D341Med (cell line): ENCODE measurements around the gene GGACT.
A peak's percentile ranks its signal among the peaks of the same experiment; 100 is the strongest.
"Not testable (repeated sequence)": the region's sequence is repeated elsewhere in the genome, so short reads cannot be mapped to it uniquely, and the experiment has no call there.

Experiments
- DNase-seq: peaks from one replicate; pipeline ENCODE4 v3.0.0; 2012; ENCODE audit warnings: low spot score

Gene GGACT

DNA sequence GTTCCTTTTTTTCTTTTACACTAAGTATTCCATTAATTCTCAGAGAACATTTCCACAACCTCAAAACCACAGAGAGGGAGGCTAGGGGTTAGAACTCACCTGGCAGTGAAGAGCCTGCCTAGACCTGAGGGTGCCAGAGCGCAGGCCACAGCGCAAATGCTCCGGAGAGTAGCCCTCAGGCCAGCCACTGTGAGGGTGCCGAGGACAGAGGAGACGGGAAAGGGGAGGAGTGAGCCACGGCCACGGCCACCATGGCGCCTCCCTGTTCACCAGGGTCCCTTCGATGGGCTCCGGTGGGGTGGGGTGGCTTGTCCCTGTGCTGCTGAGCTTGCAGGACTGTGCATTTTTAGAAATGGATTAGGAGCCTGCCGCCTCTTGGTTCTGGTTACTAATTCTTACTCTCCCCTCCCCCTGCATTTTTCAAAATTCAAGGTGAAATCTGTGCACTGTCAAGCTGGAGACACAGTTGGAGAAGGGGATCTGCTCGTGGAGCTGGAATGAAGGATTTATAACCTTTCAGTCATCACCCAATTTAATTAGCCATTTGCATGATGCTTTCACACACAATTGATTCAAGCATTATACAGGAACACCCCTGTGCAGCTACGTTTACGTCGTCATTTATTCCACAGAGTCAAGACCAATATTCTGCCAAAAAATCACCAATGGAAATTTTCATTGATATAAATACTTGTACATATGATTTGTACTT lies 58.8 kb downstream of the GGACT start:
- no peak for DNase-seq

DNA sequence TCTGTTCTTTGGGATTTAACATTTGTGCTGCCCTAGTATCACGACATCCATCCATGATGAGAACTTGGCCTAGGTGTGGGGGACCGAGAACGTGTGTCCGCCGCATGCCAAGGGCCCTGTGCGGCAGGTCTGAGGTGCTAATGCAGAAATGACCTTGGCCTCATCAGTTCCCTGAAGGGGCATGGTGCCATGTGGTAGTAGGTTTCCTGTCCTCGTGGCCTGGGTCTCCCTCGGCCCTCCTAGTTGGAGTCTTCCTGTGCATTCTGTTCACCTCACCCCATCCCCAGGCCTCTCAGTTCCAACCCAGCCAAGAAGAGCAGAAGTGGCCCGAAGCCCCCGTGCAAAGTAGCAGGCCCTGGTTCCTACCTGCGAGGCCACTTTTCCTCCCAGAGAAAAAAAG lies 59.8 kb downstream of the GGACT start:
- DNase-seq: no peak

- DNase-seq: no peak
Observed at GRCh38 chr13:100528353-100528752, 60.2 kb downstream of the GGACT start.

DNA sequence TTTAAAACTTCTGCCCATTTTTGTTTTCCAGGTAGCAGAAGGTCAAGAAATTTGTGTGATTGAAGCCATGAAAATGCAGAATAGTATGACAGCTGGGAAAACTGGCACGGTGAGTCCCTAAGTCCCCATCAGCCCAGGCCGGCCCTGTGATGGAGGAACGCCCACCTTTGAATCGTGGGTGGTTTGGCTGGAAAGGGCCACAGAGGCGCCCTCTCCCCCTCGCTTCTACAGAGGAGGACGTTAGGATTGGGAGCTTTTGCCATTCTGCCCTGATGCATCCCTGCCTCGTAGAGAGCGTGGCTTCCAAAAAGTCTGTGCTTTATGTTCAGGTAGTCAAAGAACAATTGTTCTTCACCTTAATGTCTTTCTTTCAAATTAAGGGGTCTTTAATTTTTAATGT lies 60.9 kb downstream of the GGACT start:
- no peak for DNase-seq

- DNase-seq: peak; percentile 54
Observed at GRCh38 chr13:100526318-100527000, 62.1 kb downstream of the GGACT start.

GRCh38 chr13:100525453-100526317 lies 62.9 kb downstream of the GGACT start:
- DNase-seq: no peak

- not testable (repeated sequence) for DNase-seq
Observed at GRCh38 chr13:100524688-100525087, 63.9 kb downstream of the GGACT start.

DNA sequence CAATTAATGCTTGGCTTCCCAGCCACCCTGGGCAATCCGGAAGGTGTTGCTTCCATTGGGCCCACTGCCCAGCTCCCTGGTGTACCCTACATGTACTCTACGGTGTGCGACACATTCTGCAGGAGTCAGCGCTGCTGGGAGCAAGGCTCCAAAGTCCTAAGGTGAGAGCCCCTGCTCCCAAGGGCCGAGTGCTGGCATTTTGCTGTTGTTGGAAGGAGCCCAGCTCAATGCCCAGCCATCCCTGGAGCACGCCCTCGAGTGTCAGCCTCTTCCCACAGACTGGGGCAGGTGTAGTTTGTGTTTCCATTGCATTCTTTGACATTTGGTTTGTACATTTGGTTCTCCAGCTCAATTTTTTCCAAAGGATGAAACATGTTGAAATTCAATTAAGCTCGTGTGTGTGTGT lies 64.6 kb downstream of the GGACT start:
- no peak for DNase-seq

- no peak for DNase-seq
Observed at GRCh38 chr13:100523411-100523810, 65.2 kb downstream of the GGACT start.

DNA sequence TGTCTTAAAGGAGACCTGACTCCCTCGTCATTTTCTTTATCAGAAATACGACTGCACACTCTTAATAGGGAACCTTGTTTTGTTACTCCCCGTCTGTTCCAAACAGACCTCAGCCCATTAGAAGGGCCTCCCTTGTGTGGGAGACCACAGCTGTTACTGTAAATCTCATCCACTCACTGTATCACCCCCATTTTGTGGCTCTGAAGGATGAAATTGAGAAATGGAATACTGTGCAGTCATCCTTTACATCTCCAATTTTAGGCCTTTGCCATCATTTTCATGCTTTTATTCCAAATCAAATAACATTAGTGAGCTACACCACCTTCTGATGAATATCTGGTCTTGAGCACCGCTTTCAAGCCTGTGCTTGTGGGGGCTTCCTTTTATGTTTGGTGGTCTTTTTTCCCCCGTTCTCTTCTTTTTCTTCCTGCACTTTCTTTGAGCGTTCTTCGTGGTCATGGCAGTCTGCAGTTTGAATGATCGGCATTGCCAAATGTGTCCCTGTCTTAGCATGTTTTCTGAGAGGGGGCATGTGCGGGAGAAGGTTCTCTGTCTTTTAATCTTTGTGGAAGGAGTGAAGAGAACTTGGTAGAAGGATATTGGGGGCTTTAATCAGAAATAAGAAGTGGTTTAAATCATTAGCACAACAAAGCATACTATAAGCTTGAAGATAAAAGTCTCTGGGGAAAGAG lies 65.8 kb downstream of the GGACT start:
- DNase-seq: no peak

GRCh38 chr13:100521851-100522617 lies 66.6 kb downstream of the GGACT start:
- no peak for DNase-seq

GRCh38 chr13:100520936-100521850 lies 67.4 kb downstream of the GGACT start:
- no peak for DNase-seq

GRCh38 chr13:100519626-100520025 lies 69.0 kb downstream of the GGACT start:
- DNase-seq: no peak

DNA sequence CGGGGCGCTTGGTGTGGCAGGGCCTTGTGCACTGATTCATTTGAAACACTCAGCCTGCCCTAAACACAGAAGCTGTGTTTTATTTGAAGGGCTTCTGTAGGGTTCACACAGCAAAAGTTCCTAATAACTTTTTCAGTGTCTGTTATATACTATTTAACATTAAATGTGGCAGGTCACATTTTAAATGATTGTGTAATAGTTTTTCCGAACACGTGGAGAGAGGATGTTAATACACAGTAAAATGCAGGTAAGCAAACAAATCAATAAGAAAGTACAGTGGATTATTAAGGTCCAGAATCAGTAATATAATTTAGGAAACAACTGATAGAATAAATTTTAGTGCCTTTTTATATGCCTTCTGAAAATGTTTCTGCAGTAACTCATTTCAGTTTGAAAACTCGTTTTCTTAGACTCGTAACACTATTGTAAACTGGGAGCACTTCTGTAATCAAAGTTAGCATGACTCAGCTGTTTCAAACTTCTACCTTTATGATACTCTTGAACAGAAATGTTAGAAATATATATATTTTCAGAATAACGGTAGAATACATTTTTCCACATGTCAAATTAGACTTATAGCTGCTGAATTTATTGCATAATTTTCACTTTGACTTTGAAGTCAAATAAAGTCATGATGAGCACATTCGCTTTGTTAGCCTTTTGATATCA lies 70.1 kb downstream of the GGACT start:
- DNase-seq: no peak

- no peak for DNase-seq
Observed at GRCh38 chr13:100517728-100518127, 70.9 kb downstream of the GGACT start.

- DNase-seq: no peak
Observed at GRCh38 chr13:100517135-100517534, 71.5 kb downstream of the GGACT start.

- DNase-seq: no peak
Observed at GRCh38 chr13:100515410-100515800, 73.2 kb downstream of the GGACT start.

DNA sequence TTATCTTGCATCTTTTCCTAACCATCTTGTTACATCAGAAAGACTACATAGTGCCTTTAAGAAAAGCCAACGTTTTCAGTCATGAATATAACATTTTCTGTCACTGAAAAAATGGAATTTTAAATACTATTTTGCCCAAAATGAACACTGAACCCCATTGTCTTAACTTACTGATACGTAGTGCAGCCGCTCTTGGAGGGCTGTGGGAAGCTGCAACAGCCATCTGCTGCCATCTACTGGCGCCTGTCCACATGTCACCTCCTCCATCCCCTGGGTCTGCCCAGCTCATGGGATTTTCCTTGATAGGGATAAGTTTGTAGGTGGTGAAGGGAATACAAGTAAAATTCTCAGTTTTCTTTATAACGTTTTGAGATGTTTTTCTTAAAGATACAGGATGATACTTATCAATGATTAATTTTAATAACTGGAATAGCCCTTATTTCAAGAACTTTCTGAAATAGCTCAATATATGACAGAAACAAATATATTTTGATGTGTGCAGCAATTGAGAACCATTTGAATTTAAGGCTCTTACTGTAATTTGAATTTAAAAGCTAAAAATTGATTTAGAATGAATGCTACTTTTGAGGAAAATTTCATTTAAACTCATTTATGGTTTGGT lies 73.7 kb downstream of the GGACT start:
- DNase-seq: peak; percentile 89

- no peak for DNase-seq
Observed at GRCh38 chr13:100513987-100514670, 74.5 kb downstream of the GGACT start.
